GM18520 (cell line): ENCODE measurements around the gene FOXP3.
"Not testable (repeated sequence)": the region's sequence is repeated elsewhere in the genome, so short reads cannot be mapped to it uniquely, and the experiment has no call there.

ENCODE experiments used
- ATAC-seq: cut with Tn5 transposase; IDR thresholded peaks from one replicate; pipeline ENCODE4 v1.9.1; 2021; ENCODE audit not compliant: unreplicated experiment

Gene FOXP3, protein sequence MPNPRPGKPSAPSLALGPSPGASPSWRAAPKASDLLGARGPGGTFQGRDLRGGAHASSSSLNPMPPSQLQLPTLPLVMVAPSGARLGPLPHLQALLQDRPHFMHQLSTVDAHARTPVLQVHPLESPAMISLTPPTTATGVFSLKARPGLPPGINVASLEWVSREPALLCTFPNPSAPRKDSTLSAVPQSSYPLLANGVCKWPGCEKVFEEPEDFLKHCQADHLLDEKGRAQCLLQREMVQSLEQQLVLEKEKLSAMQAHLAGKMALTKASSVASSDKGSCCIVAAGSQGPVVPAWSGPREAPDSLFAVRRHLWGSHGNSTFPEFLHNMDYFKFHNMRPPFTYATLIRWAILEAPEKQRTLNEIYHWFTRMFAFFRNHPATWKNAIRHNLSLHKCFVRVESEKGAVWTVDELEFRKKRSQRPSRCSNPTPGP

DNA sequence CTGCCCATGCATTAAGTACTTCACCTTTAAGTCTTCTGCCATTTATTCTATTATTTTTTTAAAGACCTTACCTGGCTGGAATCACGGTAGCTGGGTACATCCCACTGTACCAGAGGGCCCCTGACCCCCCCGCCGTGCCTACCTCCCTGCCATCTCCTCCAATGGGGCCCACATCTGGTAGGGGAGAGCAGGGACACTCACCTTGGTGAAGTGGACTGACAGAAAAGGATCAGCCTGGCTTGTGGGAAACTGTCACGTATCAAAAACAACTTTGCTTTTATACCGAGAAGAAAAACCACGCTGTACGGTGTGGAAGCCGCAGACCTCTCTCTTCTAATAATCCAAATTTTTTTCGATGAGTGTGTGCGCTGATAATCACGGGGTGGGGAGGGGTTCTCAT lies at the start of gene FOXP3:
FOXP3 (minus strand) TSS at position 251 of the 400 bp plus-strand sequence. CDS start 6,205 bp downstream, outside the sequence.
- no peak for ATAC-seq

DNA sequence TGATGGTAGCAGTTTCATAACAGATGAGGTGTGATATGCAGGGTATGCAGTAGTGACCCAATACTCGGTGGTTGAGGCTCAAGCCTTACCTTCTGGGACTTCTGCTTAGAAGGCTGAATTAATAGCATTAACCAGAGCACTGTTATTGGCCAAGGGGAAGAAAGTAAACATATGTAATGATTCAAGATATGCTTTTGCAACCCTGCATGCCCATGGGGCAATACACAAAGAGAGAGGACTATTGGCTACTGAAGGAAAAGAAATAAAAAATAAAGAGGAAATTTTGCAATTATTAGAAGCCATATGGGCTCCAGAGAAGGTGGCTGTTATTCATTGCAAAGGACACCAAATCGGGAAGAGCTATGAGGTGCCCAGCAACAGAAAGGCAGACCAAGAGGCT lies 47.7 kb upstream of the FOXP3 start:
- ATAC-seq = no peak

DNA sequence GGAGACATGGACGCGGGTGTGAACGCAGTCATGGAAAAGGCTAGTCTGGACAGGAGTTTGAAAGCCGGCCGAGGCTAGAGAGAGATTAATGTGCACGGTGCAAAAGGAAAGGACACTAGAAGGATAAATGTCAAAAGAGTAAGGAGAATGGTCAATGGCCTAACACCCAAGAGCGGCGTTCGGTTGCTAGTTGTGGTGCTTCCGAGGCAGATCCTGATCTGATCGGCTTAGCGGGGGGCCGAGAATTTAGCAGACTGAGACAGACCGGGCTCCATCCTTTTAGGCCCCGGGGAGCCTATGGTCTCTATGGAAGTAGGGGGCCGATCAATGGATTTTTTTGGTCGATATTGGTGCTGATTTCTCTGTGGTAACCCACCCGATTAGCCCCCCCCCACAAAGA lies 45.9 kb upstream of the FOXP3 start:
- ATAC-seq = no peak

- ATAC-seq = no peak
Measured at GRCh38 chrX:49309401-49309981, 45.0 kb upstream of the FOXP3 start.

GRCh38 chrX:49308604-49309269 lies 44.2 kb upstream of the FOXP3 start:
- ATAC-seq = no peak

- ATAC-seq = not testable (repeated sequence)
Measured at GRCh38 chrX:49307775-49308174, 43.3 kb upstream of the FOXP3 start.

GRCh38 chrX:49303346-49303745 lies 38.8 kb upstream of the FOXP3 start, which contains the start of gene GAGE10:
GAGE10 (plus strand) TSS chrX:49303646; CDS start chrX:49304860, 1,214 bp downstream.
- no peak for ATAC-seq

DNA sequence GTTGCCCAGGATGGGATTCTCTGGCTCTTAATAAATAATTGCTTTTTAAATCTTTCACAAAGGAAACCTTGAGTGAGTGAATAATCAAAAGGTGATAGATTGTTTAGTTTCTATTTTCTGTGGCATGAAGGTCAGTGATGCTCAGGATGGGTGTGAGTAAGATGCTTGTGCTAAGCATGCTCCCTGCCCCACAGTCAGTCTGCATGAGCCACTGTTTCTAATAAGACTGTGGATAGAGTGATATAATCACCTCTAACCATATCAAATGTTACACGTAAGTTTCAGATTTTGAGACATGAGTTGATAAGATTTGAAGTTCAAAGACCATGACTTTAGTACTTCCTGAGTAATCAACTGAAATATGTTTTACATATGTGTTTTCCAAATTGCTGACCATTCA lies 36.2 kb upstream of the FOXP3 start:
- ATAC-seq = no peak

DNA sequence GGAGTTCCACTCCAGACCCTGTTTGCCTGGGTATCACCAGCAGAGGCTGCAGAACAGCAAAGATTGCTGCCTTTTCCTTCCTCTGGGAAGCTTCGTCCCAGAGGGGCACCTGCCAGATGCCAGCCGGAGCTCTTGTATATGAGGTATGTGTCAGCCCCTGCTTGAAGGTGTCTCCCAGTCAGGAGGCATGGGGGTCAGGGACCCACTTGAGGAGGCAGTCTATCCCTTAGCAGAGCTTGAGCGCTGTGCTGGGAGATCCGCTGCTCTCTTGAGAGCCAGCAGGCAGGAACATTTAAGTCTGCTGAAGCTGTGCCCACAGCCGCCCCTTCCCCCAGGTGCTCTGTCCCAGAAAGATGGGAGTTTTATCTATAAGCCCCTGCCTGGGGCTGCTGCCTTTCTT lies 34.8 kb upstream of the FOXP3 start:
- not testable (repeated sequence) for ATAC-seq

- no peak for ATAC-seq
Measured at GRCh38 chrX:49292400-49293362, 28.2 kb upstream of the FOXP3 start.

DNA sequence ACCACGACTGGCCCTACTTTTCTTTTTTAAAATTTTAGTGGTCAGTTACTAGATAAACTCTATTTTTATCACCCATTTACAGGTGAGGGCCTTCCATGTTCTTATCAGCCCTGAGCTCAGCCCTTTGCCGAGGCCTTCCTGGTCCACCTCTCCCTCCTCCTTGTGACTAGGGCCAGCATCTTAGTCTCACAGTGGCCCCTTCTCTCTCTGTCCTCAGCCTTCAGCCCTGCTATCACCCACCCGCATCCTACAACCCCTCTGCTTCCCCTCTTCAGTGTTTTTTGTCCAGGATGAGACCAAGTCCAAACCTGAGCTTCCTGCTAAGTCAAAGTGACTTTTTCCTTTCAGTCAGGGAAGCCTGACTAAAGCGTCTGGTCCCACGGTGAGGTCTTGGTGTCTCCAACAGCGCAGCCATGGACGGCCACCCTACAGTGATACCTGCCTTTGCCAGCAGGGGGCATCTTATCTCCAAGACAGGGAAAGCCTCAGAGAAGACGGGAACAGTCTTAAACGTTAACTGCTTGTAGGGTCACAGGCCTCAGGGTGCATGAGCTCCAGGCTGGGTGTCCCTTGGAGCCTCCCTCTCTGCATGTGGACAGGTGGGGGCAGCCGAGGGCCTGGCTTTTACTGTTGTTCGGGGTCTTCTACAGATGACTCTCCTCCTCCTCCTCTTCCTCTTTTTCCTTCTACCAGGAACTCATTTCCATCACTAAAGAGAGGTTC lies 27.3 kb upstream of the FOXP3 start:
- ATAC-seq = no peak

DNA sequence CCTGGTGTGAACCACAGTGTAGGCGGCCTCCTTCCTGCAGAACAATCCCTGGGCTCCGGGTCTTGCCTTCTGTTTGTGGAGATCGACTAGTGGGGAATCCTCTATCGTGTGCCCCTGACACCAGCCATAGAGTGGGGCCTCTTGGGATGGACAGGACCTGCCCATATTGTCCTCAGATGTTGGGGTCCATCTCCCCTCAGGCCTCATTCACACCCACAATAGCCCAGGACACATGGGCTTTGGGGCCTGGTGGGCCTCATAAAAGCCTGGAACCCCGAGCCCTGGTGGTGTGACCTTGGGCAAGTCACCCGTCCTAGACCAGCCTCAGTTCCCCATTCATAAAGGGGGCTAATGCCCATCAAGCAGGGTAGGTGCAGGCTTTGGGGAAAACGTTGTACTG lies 25.7 kb upstream of the FOXP3 start:
- ATAC-seq = no peak

GRCh38 chrX:49287665-49288064 lies 23.2 kb upstream of the FOXP3 start:
- ATAC-seq = no peak

- no peak for ATAC-seq
Measured at GRCh38 chrX:49286581-49286980, 22.1 kb upstream of the FOXP3 start.

DNA sequence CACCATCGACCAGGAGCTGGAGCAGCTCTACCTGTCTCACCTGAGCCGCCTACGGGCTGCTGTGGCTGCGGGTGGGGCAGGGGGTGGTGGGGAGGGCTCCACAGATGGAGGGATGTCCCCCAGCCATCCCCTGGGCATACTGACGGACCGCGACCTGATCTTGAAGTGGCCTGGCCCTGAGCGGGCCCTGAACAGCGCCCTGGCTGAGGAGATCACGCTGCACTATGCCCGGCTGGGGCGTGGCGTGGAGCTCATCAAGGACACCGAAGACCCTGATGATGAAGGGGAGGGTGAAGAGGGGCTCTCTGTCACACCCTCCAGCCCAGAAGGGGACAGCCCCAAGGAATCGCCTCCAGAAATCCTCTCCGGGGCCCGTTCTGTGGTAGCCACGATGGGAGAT lies 21.6 kb upstream of the FOXP3 start:
- no peak for ATAC-seq

GRCh38 chrX:49284212-49284611 lies 19.7 kb upstream of the FOXP3 start:
- no peak for ATAC-seq

GRCh38 chrX:49282647-49283011 lies 18.1 kb upstream of the FOXP3 start:
- ATAC-seq = no peak

GRCh38 chrX:49278081-49278480 lies 13.6 kb upstream of the FOXP3 start:
- no peak for ATAC-seq

DNA sequence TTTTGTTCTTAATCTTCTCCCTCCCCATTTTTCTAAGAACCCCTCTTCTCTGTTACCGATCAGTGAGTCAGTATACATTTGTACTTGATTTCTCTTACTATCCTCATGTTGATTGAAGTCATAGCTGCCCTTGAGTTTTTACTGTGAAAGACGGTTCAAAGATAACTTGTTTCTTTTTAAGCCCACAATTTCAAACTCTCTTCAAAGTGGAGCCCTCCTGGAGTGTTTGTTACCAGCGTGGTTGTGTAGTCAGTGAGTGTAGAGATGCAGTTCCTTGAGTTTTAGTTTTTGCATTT lies 13.0 kb upstream of the FOXP3 start:
- ATAC-seq = no peak
